Small intestine (tissue), 7 donors: ENCODE results near the gene NR1H4. TPM values are rescaled to one million over a fixed set of nuclear protein-coding genes. Genes with fewer than 3 reads are reported as not detected.

ENCODE experiments used
- DNase-seq, 2 donors: peaks; one replicate each; pipeline versions ENCODE4 v3.0.0 to v3.0.0-alpha.2; 2013
- FAIRE-seq: peaks from 2 replicates; lab custom pipeline; 2012; peaks lifted over from hg19 to GRCh38; lab: Jason Lieb, UNC
- H3K27ac ChIP-seq, 3 donors: one replicate each; pipeline ENCODE4 v1.5.1; 2013; ENCODE audit warnings: low read length in 2 of 3, mild to moderate bottlenecking in 2 of 3, control low read depth in 1 of 3, inconsistent platforms in 1 of 3, low read depth in 1 of 3, moderate library complexity in 1 of 3
- H3K27me3 ChIP-seq, 3 donors: one replicate each; pipeline ENCODE4 v1.6.1; 2013; ENCODE audit warnings: low read length in 3 of 3, inconsistent platforms in 1 of 3; ENCODE audit not compliant: control insufficient read depth in 3 of 3, insufficient read depth in 3 of 3
- H3K36me3 ChIP-seq, 3 donors: one replicate each; pipeline ENCODE4 v1.6.1; 2013; ENCODE audit warnings: low read length in 3 of 3, inconsistent platforms in 1 of 3, low read depth in 1 of 3, mild to moderate bottlenecking in 1 of 3, moderate library complexity in 1 of 3; ENCODE audit not compliant: control insufficient read depth in 3 of 3, insufficient read depth in 2 of 3
- H3K4me1 ChIP-seq, 3 donors: one replicate each; pipeline ENCODE4 v1.6.1; 2013; ENCODE audit warnings: low read length in 2 of 3, inconsistent platforms in 1 of 3, low read depth in 1 of 3, mild to moderate bottlenecking in 1 of 3, moderate library complexity in 1 of 3; ENCODE audit not compliant: control insufficient read depth in 3 of 3, insufficient read depth in 2 of 3
- H3K4me3 ChIP-seq, 3 donors: one replicate each; pipeline ENCODE4 v1.5.1; 2013; ENCODE audit warnings: low read length in 3 of 3, control low read depth in 1 of 3, inconsistent platforms in 1 of 3, low read depth in 1 of 3, mild to moderate bottlenecking in 1 of 3, moderate library complexity in 1 of 3
- H3K9me3 ChIP-seq, 2 donors: one replicate each; pipeline ENCODE4 v1.6.1; 2013; ENCODE audit warnings: low read depth in 1 of 2, low read length in 1 of 2; ENCODE audit not compliant: control insufficient read depth in 2 of 2, insufficient read depth in 1 of 2
- WGBS, 3 donors: extraction: QIAGEN DNeasy Blood & Tissue Kit; methylation state at CpG; one replicate each; pipeline ENCODE4 v1.1.7; 2013; 5-methylcytosine and 5-hydroxymethylcytosine counted together
- polyA plus RNA-seq, 4 donors: library from polyadenylated mRNA; stranded (reverse) in 3 of 4; unstranded in 1 of 4; fragments of 200-250 nt in 3 of 4; fragments of 120-200 nt in 1 of 4; gene quantifications; one replicate each; pipeline versions ENCODE4 v1.2.1 to v1.2.3, GENCODE V29; 2013
- donor health status: healthy with polysubstance abuse.
- donor health status: control.
- donor health status: control.
- donor health status: Bipolar disorder and iron deficiency.
- donor health status: healthy.

NR1H4 gene
- polyA plus RNA-seq, 4 donors, result 16.5 to 139 (median 45.0) TPM

- WGBS, 3 donors, result 78 to 88% (median 79%) methylated on average over 4 of the region's 4 CpGs
- no peak for FAIRE-seq
Measured at GRCh38 chr12:100610666-100611430, 137.2 kb downstream of the NR1H4 start.

DNA sequence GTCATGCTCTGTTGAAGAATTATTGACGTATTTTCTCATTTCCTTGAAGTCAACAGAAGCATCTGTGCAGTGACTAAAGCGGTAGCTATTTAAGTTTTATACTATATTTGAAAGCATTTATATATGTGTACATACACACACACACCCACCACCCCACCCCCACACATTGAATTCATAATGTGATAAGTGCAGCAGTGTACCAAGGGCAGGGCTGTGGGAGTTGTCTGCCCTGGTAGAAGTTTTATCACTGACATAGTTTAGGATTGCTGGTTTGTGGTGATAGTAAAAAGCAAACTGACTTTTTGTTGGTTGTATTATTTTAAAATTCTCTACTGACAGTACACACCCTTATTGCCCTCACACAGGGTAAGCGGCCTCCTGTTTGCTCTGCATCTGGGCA is 138.9 kb downstream of the NR1H4 start:
- DNase-seq (peak; percentile 40 to 77), FAIRE-seq (no peak)
- no peak overlapping the region for H3K4me3 ChIP-seq
- peaks cover 0 to 12% (median 0%) of the 10 kb centered on the region in 3 donors for H3K36me3 ChIP-seq
- H3K27me3 ChIP-seq, result no peaks in the 10 kb centered on the region
- 56 to 76% (median 73%) methylated on average over 3 of the region's 3 CpGs for WGBS, 3 donors
- no peaks in the 10 kb centered on the region for H3K9me3 ChIP-seq
- peaks cover 0 to 8% (median 3%) of the 10 kb centered on the region in 3 donors for H3K4me1 ChIP-seq
- no peak overlapping the region for H3K27ac ChIP-seq

More at GRCh38 chr12:100610666-100611430, 137.2 kb downstream of the NR1H4 start:
- no peak for DNase-seq
- Histone ChIP-seq H3K36me3 (peaks cover 0 to 12% (median 0%) of the 10 kb centered on the region in 3 donors), H3K4me3 (no peak overlapping the region), H3K27me3 (no peaks in the 10 kb centered on the region), H3K9me3 (no peaks in the 10 kb centered on the region), H3K27ac (no peak overlapping the region), H3K4me1 (peaks cover 0 to 8% (median 3%) of the 10 kb centered on the region in 3 donors)

Other genes starting within 250 kb of the NR1H4 start
- 1 to 10 TPM in 3 of 4 donors, under 1 TPM in 1; 0.67 to 3.6 (median 1.5) TPM for gene DEPDC4, start 206.8 kb upstream of the NR1H4 start, polyA plus RNA-seq
- 10 to 100 TPM; 15.8 to 41.0 (median 21.6) TPM for gene SCYL2, start 206.7 kb upstream of the NR1H4 start, polyA plus RNA-seq
- 1 to 10 TPM in 3 of 4 donors, under 1 TPM in 1; 0.22 to 5.6 (median 1.6) TPM for gene SLC17A8, start 116.8 kb upstream of the NR1H4 start, polyA plus RNA-seq
- 10 to 100 TPM in 1 of 4 donors, 1 to 10 TPM in 3; 2.2 to 37.4 (median 4.5) TPM for gene GAS2L3, start 99.8 kb downstream of the NR1H4 start, polyA plus RNA-seq